GM21528 (cell line): ENCODE results near the gene RPS21.
"Not testable (repeated sequence)": the region's sequence is repeated elsewhere in the genome, so short reads cannot be mapped to it uniquely, and the experiment has no call there.

ENCODE experiments used
- ATAC-seq: cut with Tn5 transposase; IDR thresholded peaks from one replicate; pipeline ENCODE4 v1.9.1; 2021; ENCODE audit warnings: mild to moderate bottlenecking, moderate library complexity; ENCODE audit not compliant: unreplicated experiment, low FRiP score

Gene RPS21

GRCh38 chr20:62363920-62364851 lies 22.7 kb upstream of the RPS21 start:
- ATAC-seq: no peak

- no peak for ATAC-seq
Observed at GRCh38 chr20:62364911-62365736, 21.8 kb upstream of the RPS21 start.

DNA sequence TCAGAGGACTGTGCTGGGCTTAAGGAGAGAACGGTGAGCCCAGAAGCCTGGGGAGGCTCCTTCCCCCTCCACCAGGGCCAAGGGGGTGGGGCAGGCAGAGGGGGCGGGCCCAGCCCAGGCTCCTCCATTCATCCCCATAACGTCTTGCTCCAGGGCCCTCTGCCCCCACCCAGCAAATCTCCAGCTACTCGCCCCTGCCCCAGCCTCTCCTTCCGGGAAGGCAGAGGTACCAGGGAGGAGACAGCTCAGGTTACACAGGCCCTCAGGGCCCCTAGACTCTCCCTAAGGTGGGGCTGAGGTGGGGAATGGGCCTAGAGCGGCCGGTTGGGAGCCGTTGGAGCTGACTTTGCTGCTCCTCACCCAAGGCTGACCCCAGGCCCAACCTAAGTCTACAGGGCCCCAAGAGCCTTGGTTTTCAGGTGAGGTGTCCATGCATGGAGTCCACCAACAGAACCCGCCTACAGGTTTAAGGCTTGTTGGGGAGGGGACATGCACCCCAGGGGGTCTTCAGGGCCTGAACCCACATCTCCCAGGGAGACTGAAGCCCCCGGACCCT lies 21.0 kb upstream of the RPS21 start:
- no peak for ATAC-seq

GRCh38 chr20:62366370-62367135 lies 20.4 kb upstream of the RPS21 start:
- ATAC-seq: no peak

- ATAC-seq: no peak
Observed at GRCh38 chr20:62367136-62367632, 19.7 kb upstream of the RPS21 start, which contains the start of gene LAMA5. Gene LAMA5 (minus strand): TSS chr20:62367312. CDS start chr20:62367245, 67 bp downstream.

DNA sequence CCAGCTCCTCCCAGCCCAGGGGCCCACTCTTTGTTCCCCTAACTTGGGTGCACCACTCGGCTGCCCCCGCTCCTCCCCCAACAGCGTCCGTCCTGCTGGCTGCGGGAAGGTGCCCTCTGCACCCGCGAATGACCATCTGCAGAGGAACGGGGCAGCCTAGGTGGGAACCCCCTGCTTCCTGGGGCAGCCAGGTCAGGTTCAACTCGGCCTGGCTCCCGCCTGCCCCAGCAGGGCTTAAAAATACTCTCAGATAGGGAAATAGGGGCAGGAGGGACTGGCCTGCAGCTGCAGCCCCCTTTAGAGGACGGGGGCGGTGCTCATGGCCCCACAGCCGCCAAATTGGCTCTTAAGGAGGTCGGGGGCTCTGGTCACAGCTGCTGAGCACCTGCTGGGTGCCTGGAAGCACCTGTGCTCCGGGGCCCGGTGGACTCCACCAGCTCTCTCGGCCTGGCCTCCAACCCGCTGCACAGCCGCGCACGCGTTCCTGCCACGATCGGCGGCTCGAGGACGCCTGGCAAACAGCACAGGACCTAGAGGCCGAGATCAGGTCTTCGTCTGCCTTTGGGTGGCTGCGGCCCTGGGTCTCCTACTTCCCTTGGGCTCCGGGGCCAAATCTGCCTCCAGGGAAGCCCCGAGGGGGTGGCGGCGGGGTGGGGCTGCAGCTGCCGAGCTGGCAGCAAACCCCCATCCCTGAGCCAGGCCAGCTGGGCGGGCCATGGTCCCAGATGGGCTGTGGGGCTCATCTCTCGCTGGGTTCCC lies 19.1 kb upstream of the RPS21 start:
- ATAC-seq: no peak

- no peak for ATAC-seq
Observed at GRCh38 chr20:62368392-62368975, 18.4 kb upstream of the RPS21 start.

DNA sequence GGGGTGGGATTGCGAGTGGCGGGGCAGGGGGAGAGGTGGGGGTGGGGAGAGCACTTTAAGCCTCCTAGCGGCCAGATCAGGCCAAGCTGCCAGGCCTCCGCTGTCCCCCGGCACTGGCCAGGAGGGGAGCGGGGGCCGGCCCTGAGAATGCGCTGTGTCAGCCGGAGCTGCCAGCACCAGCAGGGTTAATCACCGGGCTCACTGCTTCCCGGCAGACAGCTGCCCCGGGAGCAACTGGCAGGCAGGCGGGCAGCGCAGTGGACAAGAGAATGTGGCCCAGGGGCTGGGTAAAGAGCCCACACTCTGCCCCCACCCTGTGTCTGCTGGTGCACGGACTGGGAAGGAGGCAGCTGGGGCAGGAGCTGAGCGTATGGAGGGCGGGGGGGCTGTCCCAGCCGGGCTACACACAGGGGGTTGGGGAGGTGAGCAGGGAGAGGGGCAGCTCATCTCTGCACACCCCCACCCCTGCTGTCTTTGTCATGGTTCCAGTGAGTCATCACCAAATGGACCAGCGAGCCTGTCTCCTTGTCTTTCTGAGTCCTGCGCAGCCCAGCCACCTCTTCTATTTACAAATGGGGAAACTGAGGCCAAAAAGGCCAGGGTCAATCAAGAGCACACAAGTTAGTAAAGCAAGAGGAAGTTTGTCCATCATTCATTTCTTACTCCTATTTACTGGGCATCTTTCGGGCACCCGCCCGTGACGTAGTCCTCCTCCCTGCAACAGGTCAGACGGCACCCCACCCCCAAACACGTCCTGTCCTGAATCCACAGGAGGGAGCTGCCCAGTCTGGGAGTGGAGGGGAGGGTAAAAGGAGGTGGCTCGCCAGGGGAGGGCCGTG lies 17.7 kb upstream of the RPS21 start:
- ATAC-seq: no peak

DNA sequence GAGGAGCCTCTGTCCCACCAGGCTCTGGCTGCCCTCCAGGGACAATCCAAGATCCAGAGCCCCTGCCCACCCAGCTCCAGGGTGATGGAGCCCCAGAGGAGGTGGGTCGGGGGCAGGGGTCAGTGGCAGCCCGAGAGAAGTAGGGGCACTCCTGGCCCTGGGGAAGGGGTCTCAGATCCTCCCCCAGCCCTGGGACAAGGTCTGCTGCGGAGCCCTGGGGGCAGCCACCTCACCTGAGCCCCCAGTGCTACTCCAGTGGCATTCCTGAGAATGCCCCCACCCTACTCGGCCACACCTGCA lies 17.1 kb upstream of the RPS21 start:
- ATAC-seq: no peak

DNA sequence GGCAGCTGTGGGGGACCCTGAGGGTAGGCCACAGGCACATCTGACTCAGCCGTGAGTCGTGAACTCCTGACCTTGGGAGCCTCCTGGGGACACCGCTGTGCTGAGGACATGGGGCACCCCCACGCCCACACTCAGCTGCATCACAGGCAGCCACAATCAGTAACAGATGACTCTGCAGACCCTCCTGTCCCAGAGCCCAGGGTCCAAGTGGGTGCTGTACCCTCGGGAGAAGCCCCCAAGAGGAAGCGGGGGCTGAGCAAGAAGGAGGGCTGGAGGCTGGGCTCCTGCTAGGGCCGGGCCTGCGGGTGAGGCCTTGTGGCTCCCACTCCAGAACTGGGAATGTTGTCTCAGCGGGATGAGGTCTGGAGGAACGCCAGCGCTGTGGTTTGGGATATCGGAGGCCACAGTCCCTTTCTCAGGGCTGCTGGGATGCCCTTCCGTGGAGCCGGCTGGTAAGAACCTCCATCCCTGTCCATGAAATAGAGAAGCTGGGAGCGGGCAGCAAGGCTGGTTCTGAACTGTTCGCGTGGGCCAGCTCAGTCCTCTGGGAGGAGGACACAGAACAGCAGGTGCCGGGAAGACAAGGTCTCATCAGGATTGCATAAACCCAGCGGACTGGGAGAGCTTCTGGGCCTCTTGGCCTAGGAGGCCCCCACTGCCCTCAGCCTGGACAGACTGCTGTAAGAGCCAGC lies 16.6 kb upstream of the RPS21 start:
- ATAC-seq: no peak

DNA sequence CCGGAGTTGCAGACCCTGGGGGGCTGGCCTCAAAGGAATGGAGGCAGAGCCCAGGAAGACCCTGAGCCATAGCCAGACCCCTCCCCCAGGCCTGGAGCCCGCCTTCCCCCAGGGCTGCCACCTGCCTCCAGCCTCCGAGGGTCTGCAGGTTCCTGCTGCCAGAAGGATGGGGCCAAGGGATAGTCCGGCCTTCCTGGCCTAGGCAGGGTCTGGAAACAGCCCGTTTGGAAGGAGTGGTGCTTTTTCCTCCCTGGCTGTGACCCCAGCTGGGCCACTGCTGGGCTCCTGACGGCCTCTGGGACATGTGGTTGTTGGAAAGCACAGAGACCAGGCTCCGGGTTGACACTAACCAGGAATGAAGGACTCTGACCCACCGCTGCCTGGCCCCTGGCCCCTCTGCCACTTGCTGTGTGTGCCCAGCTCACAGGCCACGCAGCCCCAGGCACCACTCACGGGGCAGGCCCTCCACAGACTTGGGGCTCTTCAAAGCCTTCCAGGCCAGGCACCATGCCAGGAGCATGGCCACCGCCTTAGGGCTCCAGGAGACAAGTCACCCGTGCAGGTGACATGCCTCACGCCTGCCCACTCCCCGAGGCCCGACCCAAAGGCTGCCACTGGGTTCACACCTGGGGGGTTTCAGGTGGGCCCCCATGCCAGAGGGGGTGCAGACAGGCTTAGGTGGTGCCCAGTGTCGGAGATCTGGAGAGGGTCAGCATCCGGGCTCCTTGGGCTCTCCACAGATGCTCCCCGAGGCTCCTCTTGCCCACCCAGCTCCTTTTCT lies 15.9 kb upstream of the RPS21 start:
- ATAC-seq: no peak

DNA sequence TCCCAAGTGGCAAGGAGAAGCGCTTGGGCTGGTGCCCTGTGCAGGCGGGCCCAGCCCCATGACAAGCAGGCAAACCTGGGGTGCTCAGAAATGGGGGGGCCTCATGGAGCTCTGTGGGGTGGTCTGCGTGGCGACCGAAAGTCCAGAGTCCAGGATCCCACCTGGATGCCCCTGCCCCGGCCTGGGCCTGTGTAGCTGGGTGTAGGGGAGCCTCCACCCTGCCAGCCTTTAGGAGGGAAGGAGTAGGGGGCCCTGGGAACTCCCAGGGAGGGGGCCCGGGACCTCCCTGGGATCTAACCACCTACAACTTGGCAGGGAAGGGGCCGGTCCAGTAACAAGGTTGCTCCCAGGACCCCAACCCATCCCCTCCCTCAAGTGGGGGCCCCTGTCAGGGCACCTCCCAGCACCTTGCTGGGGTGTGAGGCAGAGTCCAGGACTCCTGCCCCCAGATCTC lies 15.3 kb upstream of the RPS21 start:
- no peak for ATAC-seq

DNA sequence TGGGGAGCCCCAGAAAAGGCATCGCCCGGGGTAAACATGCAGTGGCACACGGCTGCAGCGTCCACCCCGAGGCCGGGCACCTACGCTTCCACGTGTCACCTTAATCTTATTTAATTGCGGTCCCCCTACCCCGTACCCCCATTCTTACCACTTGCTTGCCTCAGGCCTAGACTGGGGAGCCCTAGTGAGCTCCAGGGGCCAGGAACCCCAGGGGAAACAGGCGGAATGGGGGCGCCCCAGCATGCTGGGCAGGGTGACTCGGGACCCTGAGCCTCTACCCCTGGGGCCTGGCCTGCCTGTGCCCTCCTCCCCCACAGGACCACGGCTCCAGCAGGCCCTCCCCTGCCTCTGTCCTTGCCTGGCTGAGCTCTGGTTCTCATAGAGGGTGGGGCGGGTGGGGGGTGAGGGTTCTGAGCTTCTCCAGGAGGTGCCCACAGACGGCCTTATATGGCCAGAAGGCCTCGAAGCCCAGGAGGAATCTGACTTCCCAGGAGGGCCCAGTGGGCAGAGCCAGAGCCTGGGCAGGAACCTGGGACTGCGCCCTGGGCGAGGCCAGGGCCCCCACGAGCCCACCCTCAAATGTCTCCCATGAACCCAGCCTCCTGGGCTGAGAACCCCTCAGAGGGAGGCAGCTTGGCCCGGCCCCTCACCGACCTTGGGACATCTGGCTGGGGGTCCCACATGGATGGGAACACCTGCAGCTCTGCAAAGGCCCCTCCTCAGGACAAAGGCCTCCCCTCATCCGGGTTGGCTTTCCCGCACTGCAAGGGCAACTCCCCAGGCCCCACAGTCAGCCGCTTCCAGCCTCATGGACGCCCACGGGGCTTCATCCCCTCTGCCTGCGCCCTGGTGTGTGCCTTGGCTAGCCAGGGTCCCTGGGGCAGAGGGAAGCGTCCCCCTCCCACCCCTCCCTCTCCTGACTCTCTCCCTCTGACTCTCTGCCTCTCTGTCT lies 14.6 kb upstream of the RPS21 start:
- no peak for ATAC-seq

DNA sequence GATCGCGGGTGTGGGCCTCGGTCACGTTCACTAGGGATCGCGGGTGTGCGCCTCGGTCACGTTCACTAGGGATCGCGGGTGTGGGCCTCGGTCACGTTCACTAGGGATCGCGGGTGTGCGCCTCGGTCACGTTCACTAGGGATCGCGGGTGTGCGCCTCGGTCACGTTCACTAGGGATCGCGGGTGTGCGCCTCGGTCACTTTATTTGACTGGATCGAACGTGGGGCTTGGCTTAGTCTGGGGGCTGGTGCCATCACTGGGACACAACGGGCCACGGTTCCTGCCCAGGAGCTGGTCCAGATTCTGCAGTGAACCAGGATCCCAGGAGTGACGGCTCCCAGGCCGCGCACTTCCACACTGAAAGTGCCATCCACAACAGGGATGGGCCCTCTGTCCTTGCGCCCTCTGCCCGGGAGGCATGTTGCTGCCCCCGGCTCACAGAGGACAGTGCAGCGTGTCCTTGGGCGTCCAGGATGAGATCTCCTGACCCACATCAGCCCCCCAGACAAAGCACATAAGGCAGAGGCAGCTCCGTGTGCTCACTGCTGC lies 13.2 kb upstream of the RPS21 start:
- not testable (repeated sequence) for ATAC-seq

GRCh38 chr20:62374331-62375152 lies 12.4 kb upstream of the RPS21 start:
- ATAC-seq: no peak
